NCI-H128 (cell line): Measurements from ENCODE around the gene GALNT13.

Source experiments
- DNase-seq: peaks from one replicate; lab custom pipeline; 2025; ENCODE audit not compliant: unreplicated experiment; lab: John Stamatoyannopoulos, UW

GALNT13 gene

GRCh38 chr2:153940511-153940910 lies 68.8 kb downstream of the GALNT13 start:
- no peak for DNase-seq

DNA sequence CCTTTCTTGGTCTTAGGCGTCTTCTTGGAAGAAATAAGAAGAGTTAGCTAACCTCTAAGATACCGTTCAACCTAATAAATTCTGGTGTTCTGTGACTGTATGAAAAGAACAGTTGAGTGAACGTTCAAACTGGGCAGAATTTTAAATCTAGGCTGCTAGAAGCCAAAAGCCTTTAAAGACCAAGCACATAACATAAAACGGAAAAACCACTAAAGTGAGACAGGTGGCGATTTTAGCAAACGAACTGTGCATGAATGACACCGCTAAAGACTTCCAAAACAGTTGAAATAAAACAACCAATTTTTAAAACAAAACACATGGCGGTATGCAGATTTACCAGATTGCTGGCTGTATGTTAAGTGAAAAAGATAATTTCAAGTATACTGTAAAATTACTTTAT lies 73.1 kb downstream of the GALNT13 start:
- DNase-seq, result no peak

DNA sequence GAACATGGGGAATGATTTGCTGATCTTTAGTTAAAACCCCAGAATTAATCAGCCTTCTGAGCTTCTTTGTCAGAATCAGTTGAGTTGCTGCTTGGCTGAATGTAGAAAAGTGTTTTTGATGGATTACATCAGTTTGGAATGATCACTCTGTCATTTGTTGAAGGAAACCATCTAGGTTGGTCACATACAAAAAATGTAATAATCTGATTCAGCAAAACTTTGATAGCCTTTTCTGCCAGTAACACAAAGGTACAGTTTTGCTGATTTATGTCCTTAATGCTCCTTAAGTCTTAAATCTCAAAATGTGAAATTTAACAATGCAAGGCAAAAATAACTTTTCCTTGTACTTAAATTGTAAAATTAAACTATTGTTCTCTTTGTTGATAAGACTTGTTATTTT lies 74.3 kb downstream of the GALNT13 start:
- no peak for DNase-seq

DNA sequence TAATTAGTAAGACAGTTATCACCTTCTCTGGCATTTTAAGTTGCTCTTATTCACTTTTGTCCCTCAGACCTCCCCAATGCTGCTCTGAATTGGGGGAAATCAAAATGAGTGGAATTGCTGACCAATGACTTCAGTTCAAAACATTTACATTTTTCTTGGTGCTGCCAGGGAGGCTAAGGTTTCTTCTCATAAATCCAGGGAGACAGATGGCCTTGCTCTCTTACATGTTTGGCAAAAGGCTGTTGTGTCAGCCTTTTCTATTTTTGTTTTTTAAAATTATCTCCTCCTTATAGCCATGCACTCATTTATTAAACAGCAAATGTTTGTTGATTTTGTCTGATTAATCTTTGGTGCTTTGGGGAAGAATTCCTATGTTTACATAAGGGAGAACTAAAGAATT lies 82.0 kb downstream of the GALNT13 start:
- DNase-seq, result no peak

DNA sequence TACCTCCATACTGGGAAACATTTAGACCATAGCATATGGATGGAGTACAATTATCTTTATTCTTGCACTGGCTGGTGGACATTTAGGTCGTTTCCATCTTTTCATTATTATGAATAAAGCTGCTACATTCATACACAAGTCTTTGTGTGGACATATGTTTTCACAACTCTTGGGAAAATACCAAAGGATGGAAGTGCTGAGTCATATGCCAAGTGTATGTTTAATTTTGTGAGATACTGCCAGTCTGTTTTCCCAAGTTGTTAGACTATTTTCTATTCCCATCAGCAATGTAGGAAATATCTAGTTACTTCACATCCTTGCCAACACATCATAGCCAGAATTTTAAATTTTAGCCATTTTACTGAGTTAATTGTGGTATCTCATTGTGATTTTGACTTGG lies 91.5 kb downstream of the GALNT13 start:
- DNase-seq, result no peak

DNA sequence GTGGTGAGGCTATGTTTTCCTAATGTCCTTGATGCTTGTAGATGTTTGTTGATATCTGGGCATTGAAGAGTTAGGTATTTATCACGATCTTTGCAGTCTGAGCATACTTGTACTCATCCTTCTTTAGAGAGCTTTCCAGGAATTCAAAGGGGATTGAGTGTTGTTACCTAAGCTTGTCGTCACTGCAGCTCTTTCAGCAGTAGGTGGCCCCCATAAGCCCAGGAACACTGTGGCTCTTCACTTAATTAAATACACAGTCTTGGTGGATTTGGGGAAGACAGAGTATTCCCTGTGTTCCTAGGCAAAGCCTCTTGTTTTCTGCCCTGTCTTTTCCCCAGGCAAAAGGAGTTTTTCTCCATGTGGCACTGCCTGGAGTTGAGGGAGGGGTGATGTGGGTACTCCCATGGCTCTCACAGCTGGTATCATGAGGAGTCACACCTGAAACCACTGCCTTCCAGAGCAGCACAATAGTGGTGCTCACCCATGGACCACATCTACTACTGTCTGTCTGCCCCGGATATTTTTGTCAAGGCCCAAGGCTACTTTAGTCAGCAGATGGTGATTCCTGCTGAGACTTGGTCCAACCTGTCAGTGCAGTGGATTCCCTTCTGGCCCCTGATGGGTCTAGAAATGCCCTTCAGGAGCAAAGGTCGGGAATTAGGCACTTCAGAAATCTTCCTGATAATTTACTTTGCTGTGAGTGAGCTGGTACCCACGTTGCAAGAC lies 95.7 kb downstream of the GALNT13 start:
- DNase-seq, result no peak

DNA sequence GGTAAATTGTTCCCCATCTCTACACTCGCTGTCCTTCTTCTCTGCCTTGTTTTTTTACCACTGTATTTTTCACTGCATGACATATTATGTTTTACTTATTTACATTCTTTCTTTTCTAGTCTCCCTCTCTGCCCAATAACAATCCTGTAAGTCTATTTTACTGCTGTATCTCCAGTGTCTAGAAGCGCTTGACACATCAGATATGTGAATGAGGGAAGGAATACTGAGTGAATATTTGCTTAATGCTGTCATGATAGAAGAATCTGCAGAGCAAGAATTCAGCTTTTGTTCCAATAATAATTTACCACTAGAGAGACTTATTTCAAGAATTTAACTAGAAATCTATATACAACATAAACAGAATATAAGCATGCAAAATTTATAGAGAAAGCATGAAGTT lies 99.5 kb downstream of the GALNT13 start:
- DNase-seq, result no peak

- no peak for DNase-seq
These were observed 100.1 kb downstream of the GALNT13 start for GRCh38 chr2:153971855-153972254.

DNA sequence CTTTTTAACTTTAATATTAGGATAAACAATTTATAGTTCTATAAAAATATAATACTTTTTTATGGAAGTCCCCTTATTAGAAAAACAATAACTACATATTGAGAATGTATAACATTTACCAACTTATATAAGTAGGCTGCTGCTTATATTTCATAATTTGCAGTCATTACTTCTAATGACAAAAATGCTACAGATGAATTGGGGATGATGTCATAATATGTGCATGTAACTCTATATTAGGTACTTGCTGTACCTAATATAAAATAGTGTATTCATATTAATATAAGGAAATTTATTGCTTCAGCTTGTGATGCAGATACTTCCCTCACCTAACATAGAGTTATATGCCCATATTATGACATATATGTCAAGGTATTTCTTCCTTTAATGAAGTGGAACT lies 100.7 kb downstream of the GALNT13 start:
- no peak for DNase-seq

GRCh38 chr2:153986488-153987229 lies 114.9 kb downstream of the GALNT13 start:
- no peak for DNase-seq

DNA sequence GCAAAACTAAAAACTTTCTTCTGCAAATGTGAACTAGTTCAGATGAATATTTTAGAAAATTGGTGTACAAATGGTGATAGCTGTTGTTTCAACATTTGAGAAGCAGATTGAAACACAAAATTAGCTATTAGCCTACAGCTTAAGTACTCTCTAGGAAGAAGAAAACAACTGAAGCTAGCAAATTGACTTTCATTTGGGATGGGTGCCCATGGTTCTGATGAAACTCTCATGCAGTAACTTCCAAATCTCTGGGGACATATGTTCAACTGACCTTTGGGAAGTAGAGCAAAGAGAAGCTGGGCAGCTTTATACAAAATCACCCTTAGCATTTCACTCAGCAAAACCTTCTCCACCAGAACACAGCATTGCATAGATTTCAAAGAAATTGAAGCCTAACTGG lies 119.0 kb downstream of the GALNT13 start:
- no peak for DNase-seq

DNA sequence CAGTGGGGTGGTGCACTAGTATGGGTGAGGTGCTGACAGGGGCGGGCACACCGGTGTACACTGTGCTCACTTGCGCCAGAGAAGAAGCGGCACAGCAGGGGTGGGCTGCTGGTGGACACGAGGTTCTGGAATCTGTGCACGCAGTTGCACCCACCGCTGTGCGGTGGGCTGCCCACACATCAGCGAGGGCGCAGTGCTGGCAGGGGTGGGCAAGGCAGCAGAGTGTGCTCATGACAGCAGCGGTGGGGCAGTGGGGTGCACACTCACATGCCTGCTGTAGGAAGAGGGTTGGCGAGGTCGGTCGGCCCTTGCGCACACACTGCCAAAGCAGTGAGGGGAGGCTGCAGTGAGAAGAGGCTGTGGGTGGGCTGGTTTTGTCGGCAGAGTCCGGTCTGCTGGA lies 141.8 kb downstream of the GALNT13 start:
- no peak for DNase-seq

- DNase-seq, result no peak
These were observed 143.5 kb downstream of the GALNT13 start for GRCh38 chr2:154015233-154015632.

DNA sequence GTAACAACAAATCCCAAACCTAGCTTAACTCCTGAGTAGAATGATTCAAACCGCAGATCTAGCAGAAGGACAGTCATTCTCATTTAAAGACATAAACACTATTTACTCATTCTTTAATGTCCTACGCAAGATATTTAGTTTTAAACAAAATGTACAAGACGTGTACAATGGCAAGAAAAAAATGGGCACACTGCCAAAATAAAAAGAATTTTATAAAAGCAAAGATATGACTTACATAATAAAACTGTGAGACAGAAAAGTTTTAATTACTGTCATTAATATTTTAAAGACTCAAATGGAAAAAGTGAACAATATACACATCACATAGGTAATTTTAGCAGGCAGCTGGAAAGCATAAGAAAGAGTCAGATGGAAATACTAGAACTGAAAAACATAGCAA lies 157.8 kb downstream of the GALNT13 start:
- DNase-seq, result no peak

- DNase-seq, result no peak
These were observed 160.5 kb downstream of the GALNT13 start for GRCh38 chr2:154032220-154032619.

DNA sequence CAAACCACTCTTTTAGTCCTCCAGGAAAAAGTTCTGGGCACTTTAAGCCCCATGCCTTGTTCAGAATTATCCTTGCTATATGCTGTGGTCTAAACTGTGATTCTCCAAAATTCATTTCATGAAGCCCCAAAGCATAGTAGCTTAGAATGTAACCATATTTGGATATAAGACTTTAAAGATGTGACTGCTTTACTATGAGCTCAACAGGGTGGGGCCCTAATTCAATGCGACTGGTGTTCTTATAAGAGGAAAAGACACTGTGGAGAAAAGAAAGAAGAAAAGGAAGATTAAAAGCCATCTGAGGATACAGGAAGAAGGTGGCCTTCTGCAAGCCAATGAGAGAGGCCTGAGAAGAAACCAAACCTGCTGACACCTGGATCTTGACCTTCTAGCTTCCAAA lies 174.8 kb downstream of the GALNT13 start:
- DNase-seq, result no peak

DNA sequence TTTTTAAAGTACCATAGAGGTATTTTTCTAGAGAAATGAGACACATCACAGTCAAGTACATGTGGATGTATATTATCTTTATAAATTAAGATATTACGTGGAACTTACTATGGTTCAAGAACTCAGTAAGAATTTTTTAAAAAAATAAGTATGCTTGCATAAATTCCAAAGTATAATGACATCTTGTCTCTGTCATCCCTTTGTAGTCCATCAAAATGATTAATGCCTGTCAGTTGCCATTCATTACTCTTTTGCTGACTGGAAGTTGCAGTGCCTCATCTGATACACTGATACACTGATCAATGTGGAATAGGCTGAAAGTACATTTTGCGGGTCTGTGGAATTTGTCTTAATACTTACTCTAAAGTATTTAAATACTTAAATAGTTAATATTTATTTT lies 177.2 kb downstream of the GALNT13 start:
- no peak for DNase-seq

- DNase-seq, result no peak
These were observed 177.8 kb downstream of the GALNT13 start for GRCh38 chr2:154049561-154049960.

DNA sequence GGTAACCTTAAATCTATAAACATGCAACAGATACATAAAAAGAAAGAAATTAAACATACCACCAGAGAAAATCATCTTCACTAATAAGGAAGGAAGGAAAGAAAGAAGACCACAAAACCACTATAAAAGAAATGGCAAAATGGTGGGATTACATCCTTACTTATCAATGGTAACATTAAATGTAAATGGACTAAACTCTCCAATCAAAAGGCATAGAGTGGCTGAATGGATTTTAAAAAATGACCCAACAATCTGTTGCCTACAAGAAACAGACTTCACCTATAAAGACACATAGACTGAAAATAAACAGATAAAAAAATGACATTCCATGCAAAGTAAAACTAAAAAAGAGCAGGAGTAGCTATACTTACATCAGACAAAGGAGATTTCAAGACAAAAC lies 195.4 kb downstream of the GALNT13 start:
- no peak for DNase-seq

DNA sequence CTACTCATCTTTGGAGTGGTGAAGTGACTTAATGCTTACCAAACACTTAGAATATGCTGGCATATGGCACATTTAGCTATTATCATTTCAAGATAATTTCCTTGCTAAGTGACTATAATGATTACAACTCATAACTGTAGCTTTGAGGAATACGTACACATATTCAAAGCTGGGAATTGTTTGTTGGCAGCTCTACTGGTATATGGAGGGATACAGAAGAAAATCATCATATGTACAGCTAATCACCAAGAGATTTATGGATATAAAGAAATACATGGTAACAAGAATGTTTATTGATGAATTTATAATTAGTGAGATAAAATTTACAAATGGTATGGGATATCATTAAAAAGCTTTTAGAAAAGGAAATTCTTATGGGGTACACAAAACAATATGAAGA lies 207.2 kb downstream of the GALNT13 start:
- no peak for DNase-seq

GRCh38 chr2:154092571-154092970 lies 220.8 kb downstream of the GALNT13 start:
- no peak for DNase-seq

DNA sequence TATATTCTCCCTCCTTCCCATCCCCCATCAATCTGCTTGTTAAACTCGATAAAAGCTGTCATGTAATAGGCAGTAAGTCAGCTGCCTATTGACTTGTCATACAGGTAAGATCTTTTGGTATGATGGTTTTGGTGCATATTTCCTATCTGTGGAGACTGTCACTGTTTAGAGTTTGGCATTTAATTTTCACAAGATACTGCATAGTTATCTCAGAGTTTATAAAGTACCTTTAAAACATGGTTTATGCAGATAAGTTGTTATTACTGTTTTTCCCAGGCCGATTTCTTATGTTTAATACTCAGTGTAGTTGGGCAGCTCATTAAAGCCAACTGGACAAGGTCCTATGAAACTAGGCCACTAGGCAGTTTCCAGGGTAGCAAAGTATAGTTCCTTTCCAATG lies 222.1 kb downstream of the GALNT13 start:
- no peak for DNase-seq
